DMS53 treated with DMSO at 0.1 percent for 48 hours (cell line): ENCODE measurements around the gene SP140.
"Not testable (repeated sequence)": the region's sequence is repeated elsewhere in the genome, so short reads cannot be mapped to it uniquely, and the experiment has no call there.

Source experiments
- DNase-seq: peaks from one replicate; lab custom pipeline; 2025; ENCODE audit not compliant: unreplicated experiment; lab: John Stamatoyannopoulos, UW

Gene SP140

DNA sequence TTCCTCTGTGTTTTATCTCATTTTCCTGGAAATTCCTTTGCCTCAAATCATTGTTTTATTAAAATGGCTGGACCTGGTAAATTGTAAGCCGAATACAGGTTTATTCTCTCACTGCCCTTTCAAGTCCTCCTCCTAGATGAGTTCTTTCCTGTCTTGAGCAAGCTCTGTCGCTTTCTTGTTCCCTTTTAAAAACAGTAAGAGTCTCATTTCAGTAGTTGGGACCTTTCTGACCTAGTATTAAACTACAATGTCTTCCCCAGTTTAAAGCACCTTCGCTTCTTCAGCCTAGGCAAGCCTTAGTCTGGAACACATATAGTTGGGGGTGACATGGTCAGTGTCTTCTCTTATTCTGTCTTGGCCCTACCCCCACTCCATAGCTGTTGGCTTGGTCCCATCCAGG, 60.5 kb downstream of the SP140 start:
- DNase-seq: no peak

- DNase-seq: not testable (repeated sequence)
Measured at GRCh38 chr2:230289311-230289710, 63.8 kb downstream of the SP140 start.

DNA sequence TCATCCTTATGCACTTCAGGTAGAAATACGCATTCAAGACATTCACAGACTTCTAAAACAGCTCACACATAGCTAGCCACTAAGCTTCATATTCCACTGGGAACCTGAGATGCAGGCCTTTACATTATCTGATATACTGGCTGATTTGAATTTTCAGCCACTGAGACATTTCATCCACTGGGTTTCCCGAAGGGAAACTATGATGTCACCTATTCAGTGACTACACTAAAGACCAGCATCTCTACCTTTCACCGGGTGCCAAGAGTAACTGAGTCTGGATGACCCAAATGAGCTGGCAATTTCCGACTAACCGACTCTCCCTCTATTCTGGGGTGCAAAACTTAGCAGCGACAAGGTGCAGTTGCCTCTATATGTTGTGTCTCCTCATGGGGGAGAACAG, 69.7 kb downstream of the SP140 start:
- no peak for DNase-seq

DNA sequence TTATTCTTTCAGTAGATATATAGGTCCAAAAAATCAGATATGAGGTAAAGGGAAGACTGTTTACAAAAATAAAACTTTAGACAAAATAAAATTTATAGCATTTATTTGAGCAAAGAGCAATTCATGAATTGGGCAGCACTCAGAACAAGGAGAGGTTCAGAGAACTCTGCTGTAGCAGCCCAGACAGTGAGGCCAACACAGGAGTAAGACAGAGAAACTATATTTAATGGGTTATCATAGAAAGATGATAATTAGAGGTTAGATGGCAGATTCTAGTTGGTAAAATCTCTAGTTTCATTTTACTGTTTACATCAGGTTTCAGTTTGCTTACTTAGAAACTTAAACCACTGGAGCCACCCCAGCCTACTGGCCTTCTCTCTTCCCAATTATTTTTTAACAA, 71.4 kb downstream of the SP140 start:
- DNase-seq: no peak

- DNase-seq: no peak
Measured at GRCh38 chr2:230299618-230300017, 74.1 kb downstream of the SP140 start.

DNA sequence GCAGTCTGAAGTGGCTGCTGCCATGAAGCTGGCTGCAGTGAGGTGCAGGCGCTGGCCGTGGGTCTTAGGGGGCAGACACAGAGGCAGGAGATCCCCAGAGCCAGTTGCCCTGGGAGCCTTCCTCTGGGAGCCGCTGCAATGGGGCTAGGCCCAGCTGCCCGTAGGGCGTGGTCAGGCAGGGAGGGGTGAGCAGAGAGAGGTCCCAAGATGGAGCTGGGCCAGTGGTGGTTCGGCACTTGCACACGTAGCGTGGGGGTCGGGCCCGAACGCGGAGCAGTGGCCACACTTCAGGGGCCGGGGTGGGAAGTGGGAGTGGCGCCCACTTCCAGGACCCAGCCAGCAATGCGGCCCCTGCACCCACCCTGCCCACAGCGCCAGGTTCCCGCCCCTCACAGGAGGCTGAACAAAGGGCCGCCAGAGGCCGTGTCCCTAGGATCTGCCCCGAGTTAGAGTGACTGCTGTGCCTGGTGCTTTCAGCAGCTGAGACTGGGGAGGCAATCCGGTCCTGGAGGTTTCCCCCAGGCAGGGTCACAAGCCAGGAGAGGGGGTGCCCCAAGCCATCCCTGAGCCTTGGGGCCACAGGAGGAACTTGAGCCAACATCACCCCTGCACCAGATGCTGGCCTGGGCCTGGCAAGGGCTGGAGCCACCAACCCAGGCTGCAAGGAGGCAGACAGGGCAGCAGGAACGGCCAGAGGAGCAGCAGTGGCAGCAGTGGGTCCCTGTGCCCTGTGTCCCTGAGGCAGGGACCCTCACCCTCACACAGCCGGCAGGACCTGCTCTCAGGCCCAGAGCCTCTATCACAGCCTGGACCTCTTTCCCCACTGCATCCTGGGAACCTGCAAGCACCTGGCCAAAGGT, 80.1 kb downstream of the SP140 start:
- no peak for DNase-seq

DNA sequence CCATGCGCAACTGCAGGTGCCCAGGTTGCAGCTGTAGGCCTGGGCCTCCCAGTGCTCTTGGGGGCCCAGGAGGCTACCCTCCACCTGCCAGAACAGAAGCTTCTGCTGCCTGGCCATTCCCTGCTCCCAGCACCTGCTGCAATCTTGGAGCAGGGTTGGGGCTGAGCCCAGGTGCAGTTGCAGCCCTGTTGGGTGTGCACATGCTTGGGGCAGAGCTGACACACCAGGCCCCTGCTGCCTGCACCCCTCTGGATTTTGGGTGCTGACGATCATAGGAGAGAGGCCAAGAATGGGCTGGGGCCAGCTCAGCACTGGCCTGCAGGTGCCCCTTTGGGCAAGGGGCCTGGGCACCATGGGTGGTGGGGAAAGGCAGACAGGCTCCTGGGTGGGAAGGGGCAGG, 80.9 kb downstream of the SP140 start:
- DNase-seq: no peak

- DNase-seq: no peak
Measured at GRCh38 chr2:230307485-230307884, 81.9 kb downstream of the SP140 start.

DNA sequence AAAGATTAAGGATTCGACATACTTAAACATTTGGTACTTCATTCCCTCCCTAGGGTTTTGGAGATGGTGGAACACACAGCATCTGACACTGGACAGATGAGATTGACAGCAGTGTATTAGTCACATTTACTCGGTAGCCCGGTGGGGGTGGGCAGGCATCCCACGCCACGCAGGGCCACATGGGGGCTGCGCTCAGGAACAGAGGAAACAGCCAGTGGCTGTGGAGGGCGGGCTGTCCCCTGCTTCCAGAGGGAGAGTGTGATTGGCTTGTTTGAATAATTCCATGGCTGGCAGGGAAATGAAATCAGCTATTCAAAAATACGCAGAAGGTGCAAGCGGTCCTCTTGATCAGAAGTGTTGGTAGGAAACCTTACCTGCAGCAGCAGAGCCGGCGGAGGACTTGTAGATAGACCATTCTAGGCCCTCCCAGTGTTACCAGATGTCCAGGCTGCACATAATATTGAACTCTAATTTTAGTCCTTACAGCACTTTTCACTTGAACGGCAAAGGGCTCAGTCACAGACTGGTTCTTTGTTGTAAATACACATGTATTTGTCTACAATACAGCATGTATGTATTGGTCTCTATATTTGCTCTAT, 83.0 kb downstream of the SP140 start:
- no peak for DNase-seq

DNA sequence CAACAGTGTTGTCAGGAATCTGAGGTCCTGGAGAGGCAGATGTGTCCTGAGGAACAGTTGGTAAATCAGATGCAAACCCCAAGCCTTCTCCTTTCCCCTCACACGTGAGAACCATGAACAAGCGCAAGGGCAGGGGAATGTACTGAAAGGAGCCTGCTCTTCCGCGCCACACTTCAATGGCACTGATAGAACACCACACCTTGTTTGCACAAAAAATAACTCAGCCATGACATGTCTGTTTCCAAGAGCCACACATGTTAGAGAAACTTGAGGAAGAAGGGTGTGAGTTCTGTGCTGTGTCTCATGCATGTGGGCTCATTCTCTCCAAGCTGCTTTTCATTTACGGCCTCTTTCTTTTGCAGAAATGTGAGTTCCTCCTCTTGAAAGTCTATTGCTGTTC, 85.3 kb downstream of the SP140 start:
- not testable (repeated sequence) for DNase-seq

GRCh38 chr2:230311634-230312033, 86.1 kb downstream of the SP140 start:
- not testable (repeated sequence) for DNase-seq

GRCh38 chr2:230312638-230313037, 87.1 kb downstream of the SP140 start:
- no peak for DNase-seq

GRCh38 chr2:230317366-230317765, 91.8 kb downstream of the SP140 start:
- no peak for DNase-seq

GRCh38 chr2:230318190-230319121, 92.9 kb downstream of the SP140 start:
- DNase-seq: no peak

- DNase-seq: no peak
Measured at GRCh38 chr2:230319211-230319862, 93.8 kb downstream of the SP140 start.

- DNase-seq: no peak
Measured at GRCh38 chr2:230321031-230321430, 95.5 kb downstream of the SP140 start.

- no peak for DNase-seq
Measured at GRCh38 chr2:230322561-230323384, 97.2 kb downstream of the SP140 start.

DNA sequence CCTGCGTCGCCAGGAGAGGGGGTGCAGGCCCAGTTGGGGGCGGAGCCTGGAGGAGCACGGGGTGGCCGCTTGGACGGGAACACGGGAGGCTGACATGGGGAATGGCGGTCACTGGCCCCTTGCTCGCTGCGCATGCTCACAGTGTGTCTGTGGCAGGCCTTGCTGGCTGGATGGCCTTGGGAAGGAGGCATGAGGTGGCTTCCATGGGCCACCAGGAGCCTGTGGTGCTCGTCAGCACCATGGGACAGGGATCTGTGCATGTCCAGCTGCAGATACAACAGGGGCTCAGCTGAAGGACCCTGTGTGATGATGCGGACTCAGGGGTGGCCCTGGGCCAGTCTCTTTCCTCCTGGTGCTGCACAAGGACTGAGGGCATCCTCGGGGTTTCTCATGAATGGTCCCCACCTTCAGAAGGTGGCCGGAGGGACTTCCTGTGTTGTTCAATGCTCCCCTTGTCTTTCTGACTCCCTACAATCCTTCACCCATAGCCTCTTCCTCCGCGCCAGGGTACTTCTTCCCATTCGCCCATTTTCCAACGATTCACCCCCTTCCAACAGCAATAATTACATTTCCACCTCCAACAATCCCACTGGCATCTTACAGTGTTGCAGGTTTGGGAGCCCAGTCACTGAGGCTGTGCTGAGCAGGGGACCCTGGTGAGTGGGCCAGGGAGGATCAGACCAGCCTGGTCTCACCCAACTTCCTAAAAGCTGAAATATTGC, 98.0 kb downstream of the SP140 start:
- DNase-seq: no peak

DNA sequence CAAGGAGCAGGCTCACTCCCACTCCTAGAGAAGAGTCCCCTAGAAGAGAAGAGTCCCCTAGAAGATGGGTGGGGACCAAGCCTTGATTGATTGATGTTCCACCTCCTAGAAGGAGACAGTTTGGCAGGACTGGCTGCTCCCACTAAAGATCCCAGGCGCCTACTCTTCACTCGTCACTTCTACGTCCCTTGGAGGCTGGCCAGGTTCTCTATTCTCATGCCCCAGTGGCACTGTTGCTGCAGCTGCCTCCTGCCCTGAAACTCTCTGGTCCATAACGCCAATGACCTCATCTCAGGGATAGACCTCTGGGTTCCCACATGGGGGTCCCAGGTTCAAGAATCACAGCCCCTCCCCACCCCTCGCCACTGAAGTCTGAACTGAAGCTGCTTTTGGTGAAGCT, 99.0 kb downstream of the SP140 start:
- no peak for DNase-seq
